Naive thymus-derived CD4-positive, alpha-beta T cell (primary cell): ENCODE data around the gene GNAO1. TPM values are rescaled to one million over a fixed set of nuclear protein-coding genes. Genes with fewer than 3 reads are reported as not detected.

Experiments used
- ATAC-seq: fragments of 150-1000 bp; cut with Tn5 transposase; 2 replicates; pipeline ENCODE4 v1.10.0; 2021; ENCODE audit warnings: mild to moderate bottlenecking, moderate library complexity
- CTCF ChIA-PET: fragments of 350-600 bp; sonication (Branson Sonifier 250); formaldehyde crosslinking; loops from one replicate; lab custom pipeline; 2021; ENCODE audit warnings: antibody characterized with exemption; lab: Charles Lee
- POLR2A ChIA-PET: fragments of 350-600 bp; sonication (Branson Sonifier 250); formaldehyde crosslinking; loops from one replicate; lab custom pipeline; 2021; ENCODE audit warnings: antibody characterized with exemption, inconsistent platforms; lab: Charles Lee
- DNase-seq, 9 donors: peaks; one replicate each; pipeline versions ENCODE4 v3.0.0 to v3.0.0-alpha.2; 2020 to 2022; ENCODE audit warnings: mixed read lengths in 1 of 9
- H3K27ac ChIP-seq: one replicate; pipeline ENCODE4 v1.7.0; 2013; ENCODE audit warnings: mild to moderate bottlenecking, low read depth, low read length, moderate library complexity
- H3K27me3 ChIP-seq, 2 donors: one replicate each; pipeline ENCODE4 v1.7.0; 2013; ENCODE audit warnings: low read length in 2 of 2, mild to moderate bottlenecking in 2 of 2, moderate library complexity in 2 of 2; ENCODE audit not compliant: control insufficient read depth in 2 of 2, insufficient read depth in 2 of 2
- H3K36me3 ChIP-seq, 3 experiments: 1 replicate in 2 of 3; 2 replicates in 1 of 3; pipeline ENCODE4 v1.7.0; 2013; ENCODE audit warnings: low read length in 3 of 3, mild to moderate bottlenecking in 3 of 3, moderate library complexity in 1 of 3; ENCODE audit not compliant: insufficient read depth in 3 of 3, control insufficient read depth in 2 of 3
- H3K4me1 ChIP-seq, 2 donors: one replicate each; pipeline ENCODE4 v1.7.0; 2013; ENCODE audit warnings: low read length in 2 of 2, mild to moderate bottlenecking in 2 of 2, moderate library complexity in 1 of 2; ENCODE audit not compliant: control insufficient read depth in 2 of 2, insufficient read depth in 2 of 2
- H3K4me3 ChIP-seq: 2 replicates; pipeline ENCODE4 v1.7.0; 2013; ENCODE audit warnings: mild to moderate bottlenecking, low read length
- H3K9me3 ChIP-seq, 3 experiments: 1 replicate in 2 of 3; 2 replicates in 1 of 3; pipeline ENCODE4 v1.7.0; 2013; ENCODE audit warnings: low read length in 3 of 3; ENCODE audit not compliant: control insufficient read depth in 2 of 3
- H3K27ac Mint-ChIP-seq, 9 donors: one replicate each; pipeline ENCODE4 v1.8.0; 2020 to 2022; ENCODE audit warnings: mixed read lengths in 9 of 9, mild to moderate bottlenecking in 8 of 9, moderate library complexity in 5 of 9, inconsistent platforms in 2 of 9
- H3K27me3 Mint-ChIP-seq, 5 donors: one replicate each; pipeline ENCODE4 v1.8.0; 2021 to 2022; ENCODE audit warnings: mixed read lengths in 5 of 5, mild to moderate bottlenecking in 1 of 5
- H3K36me3 Mint-ChIP-seq, 5 donors: one replicate each; pipeline ENCODE4 v1.8.0; 2020 to 2022; ENCODE audit warnings: mixed read lengths in 5 of 5, mild to moderate bottlenecking in 3 of 5, inconsistent platforms in 1 of 5
- H3K4me1 Mint-ChIP-seq, 7 donors: one replicate each; pipeline ENCODE4 v1.8.0; 2020 to 2022; ENCODE audit warnings: mixed read lengths in 7 of 7, mild to moderate bottlenecking in 3 of 7, inconsistent platforms in 1 of 7
- H3K4me3 Mint-ChIP-seq, 10 donors: one replicate each; pipeline ENCODE4 v1.8.0; 2020 to 2022; ENCODE audit warnings: mild to moderate bottlenecking in 10 of 10, mixed read lengths in 10 of 10, moderate library complexity in 6 of 10, inconsistent platforms in 2 of 10
- H3K9me3 Mint-ChIP-seq, 11 donors: one replicate each; pipeline ENCODE4 v1.8.0; 2020 to 2022; ENCODE audit warnings: mixed read lengths in 11 of 11, mild to moderate bottlenecking in 4 of 11, inconsistent platforms in 1 of 11, moderate library complexity in 1 of 11
- intact Hi-C, 2 donors: fragments of 100-400 bp; cut with micrococcal nuclease; formaldehyde crosslinking; loops; one replicate each; pipeline ENCODE4 v1.15.1; 2023
- polyA plus RNA-seq, 2 donors: library from polyadenylated mRNA; unstranded; fragments of 300-500 nt; fragmentation: Illumina TruSeq; gene quantifications; one replicate each; pipeline ENCODE4 v1.2.3, GENCODE V29; 2021
- total RNA-seq, 6 experiments: library from RNA in 5 of 6; stranded (reverse) in 5 of 6; gene quantifications; 1 replicate in 5 of 6; 2 replicates in 1 of 6; pipeline ENCODE4 v1.2.3 and lab custom pipeline; 2021 to 2026

GNAO1 gene
- total and polyA plus RNA-seq, 7 experiments from 2014 or later = 0.43 to 5.4 (median 0.80) TPM; not detected in 2

DNA sequence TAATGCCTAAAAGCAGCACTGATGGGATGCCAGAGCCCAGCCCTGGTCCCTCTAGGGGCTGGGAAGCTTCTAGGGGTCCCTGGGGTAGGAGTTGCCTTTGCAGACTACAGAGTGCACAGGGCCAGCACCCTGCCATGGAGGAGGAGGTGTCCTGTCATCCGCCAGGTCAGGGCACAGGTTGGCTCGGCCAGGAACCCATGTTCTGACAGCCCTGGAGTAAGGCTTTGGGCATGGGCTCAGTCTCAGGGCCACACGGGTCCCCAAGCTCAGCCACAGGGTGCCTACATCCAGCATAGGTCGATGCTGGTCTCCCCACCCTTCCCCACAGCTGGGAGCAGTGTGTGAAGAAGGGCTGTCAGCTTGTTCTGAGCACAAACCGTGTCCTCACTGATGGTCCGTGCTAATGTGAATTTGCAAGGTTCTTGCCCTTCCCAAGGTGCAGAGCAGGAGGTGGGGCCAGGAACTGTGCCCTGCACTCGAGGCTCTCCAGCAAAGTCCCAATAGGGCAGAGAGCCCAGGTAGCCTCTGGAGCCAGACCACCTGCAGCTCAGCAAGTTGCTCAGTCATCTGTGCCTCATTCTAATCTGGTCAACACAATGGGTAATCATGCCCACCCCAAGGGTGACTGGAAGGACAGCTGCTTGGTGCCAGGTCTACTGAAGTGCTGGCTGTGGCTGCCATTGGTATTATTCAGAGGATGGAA lies 161.2 kb downstream of the GNAO1 start:
- DNase-seq = no peak
- H3K27me3 Mint-ChIP-seq = no peaks in the 10 kb centered on the region
- POLR2A ChIA-PET = no interaction called here
- no peaks in the 10 kb centered on the region for H3K9me3 ChIP-seq
- ATAC-seq = no peak
- peaks cover 0 to 11% of the 10 kb centered on the region in 2 donors for H3K4me1 ChIP-seq
- CTCF ChIA-PET = no interaction called here
- no peak overlapping the region for H3K27ac Mint-ChIP-seq
- peaks cover 0 to 20% (median 17%) of the 10 kb centered on the region in 7 donors for H3K4me1 Mint-ChIP-seq
- no peak overlapping the region for H3K4me3 ChIP-seq
- no peaks in the 10 kb centered on the region for H3K27me3 ChIP-seq
- H3K36me3 ChIP-seq = no peaks in the 10 kb centered on the region
- no peaks in the 10 kb centered on the region for H3K36me3 Mint-ChIP-seq
- no peaks in the 10 kb centered on the region for H3K9me3 Mint-ChIP-seq
- intact Hi-C loops = no loop called here
- H3K4me3 Mint-ChIP-seq = no peak overlapping the region
- H3K27ac ChIP-seq = no peak overlapping the region

DNA sequence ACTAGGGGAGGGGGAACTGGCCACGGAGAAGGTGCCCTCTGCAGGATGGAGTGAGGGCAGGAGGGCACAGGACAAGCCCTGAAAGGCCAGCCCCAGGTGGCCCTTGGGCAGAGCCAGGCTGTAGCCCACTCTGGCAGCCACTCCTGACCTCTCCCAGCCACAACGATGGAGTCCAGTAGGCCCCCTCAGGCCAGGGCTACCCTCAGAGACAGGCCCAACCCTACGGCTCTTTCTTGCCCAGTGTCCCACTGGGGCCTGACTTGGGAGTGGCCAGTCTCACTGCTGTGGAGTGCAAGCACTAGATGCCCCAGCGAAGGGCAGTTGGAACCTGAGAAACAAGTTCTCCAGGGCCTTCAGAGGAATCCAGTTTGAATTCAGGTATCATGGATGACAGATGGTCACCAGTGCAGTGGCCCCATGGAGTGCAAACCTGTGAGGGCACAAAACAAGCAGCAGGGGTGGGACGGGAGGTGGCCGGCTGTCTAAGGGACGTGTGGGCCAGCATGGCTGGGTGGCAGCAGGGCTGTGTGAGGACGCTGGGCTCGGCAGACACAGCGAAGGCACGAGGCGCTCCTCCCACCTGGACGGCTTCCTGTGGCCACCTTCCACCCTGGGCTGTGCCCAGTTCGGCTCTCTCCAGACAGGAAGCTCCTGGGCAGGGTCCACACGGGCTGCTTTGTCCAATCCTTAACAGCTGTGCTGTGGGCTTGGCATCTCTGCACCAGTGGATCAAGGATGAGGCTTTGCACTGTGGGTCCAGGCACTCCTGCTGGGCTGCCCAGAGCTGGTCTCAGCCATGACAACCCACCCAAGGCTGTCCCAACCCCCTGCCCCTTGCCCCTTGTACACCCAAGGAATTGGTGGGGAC lies 162.0 kb downstream of the GNAO1 start:
- peaks cover 1 to 27% (median 24%) of the 10 kb centered on the region in 7 donors for H3K4me1 Mint-ChIP-seq
- H3K27me3 ChIP-seq = no peaks in the 10 kb centered on the region
- no peaks in the 10 kb centered on the region for H3K36me3 ChIP-seq
- DNase-seq = no peak
- CTCF ChIA-PET = no interaction called here
- H3K4me3 Mint-ChIP-seq = no peak overlapping the region
- H3K9me3 Mint-ChIP-seq = no peaks in the 10 kb centered on the region
- POLR2A ChIA-PET = no interaction called here
- no peak overlapping the region for H3K27ac ChIP-seq
- intact Hi-C loops = no loop called here
- no peaks in the 10 kb centered on the region for H3K27me3 Mint-ChIP-seq
- H3K9me3 ChIP-seq = no peaks in the 10 kb centered on the region
- H3K27ac Mint-ChIP-seq = no peak overlapping the region
- no peak for ATAC-seq
- peaks cover 0 to 11% of the 10 kb centered on the region in 2 donors for H3K4me1 ChIP-seq
- H3K36me3 Mint-ChIP-seq = peaks cover 0 to under 1% (median 0%) of the 10 kb centered on the region in 5 donors
- no peak overlapping the region for H3K4me3 ChIP-seq

GRCh38 chr16:56354016-56354415 lies 162.7 kb downstream of the GNAO1 start:
- Mint-ChIP-seq H3K27ac (no peak overlapping the region), H3K9me3 (no peaks in the 10 kb centered on the region), H3K27me3 (no peaks in the 10 kb centered on the region), H3K4me1 (peaks cover 1 to 32% (median 30%) of the 10 kb centered on the region in 7 donors), H3K36me3 (peaks cover 0 to 1% (median 0%) of the 10 kb centered on the region in 5 donors), H3K4me3 (no peak overlapping the region)
- H3K4me3 ChIP-seq = no peak overlapping the region
- H3K36me3 ChIP-seq = no peaks in the 10 kb centered on the region
- ATAC-seq = no peak
- no peaks in the 10 kb centered on the region for H3K9me3 ChIP-seq
- H3K4me1 ChIP-seq = peaks cover 0 to 11% of the 10 kb centered on the region in 2 donors
- intact Hi-C loops = no loop called here
- ChIA-PET CTCF (no interaction called here), POLR2A (no interaction called here)
- no peak overlapping the region for H3K27ac ChIP-seq
- DNase-seq = peak in 1 of 9 donors; percentile 0
- no peaks in the 10 kb centered on the region for H3K27me3 ChIP-seq

- Mint-ChIP-seq H3K4me3 (peak overlapping the region in 1 of 10 donors; percentile 38), H3K36me3 (peaks cover 0 to 1% (median 0%) of the 10 kb centered on the region in 5 donors), H3K4me1 (peaks cover 3 to 37% (median 35%) of the 10 kb centered on the region in 7 donors), H3K27me3 (no peaks in the 10 kb centered on the region), H3K27ac (peak overlapping the region in 3 of 9 donors; percentile 2 to 33 (median 15)), H3K9me3 (no peaks in the 10 kb centered on the region)
- Histone ChIP-seq H3K27ac (no peak overlapping the region), H3K9me3 (no peaks in the 10 kb centered on the region), H3K36me3 (no peaks in the 10 kb centered on the region), H3K4me1 (peaks cover 0 to 11% of the 10 kb centered on the region in 2 donors), H3K4me3 (no peak overlapping the region), H3K27me3 (no peaks in the 10 kb centered on the region)
- intact Hi-C loops = loop anchor here in 1 of 2 donors (5.0 kb wide), 1 partner anchor 353 kb away; no protein-coding TSS in a partner anchor
- no peak for DNase-seq
- no peak for ATAC-seq
- CTCF ChIA-PET = no interaction called here
- POLR2A ChIA-PET = no interaction called here
These were observed 163.5 kb downstream of the GNAO1 start for GRCh38 chr16:56354746-56355145.

- Mint-ChIP-seq H3K36me3 (peaks cover 0 to 1% (median 0%) of the 10 kb centered on the region in 5 donors), H3K27me3 (no peaks in the 10 kb centered on the region), H3K27ac (peak overlapping the region in 3 of 9 donors; percentile 12 to 92 (median 28)), H3K4me3 (peak overlapping the region in 2 of 10 donors; percentile 23 to 90), H3K9me3 (no peaks in the 10 kb centered on the region), H3K4me1 (peaks cover 4 to 41% (median 38%) of the 10 kb centered on the region in 7 donors)
- intact Hi-C loops = loop anchor here in 1 of 2 donors (5.0 kb wide), 1 partner anchor 352 kb away; no protein-coding TSS in a partner anchor
- ChIA-PET POLR2A (no interaction called here), CTCF (no interaction called here)
- Histone ChIP-seq H3K27me3 (no peaks in the 10 kb centered on the region), H3K36me3 (peaks cover 0 to 1% (median 0%) of the 10 kb centered on the region in 3 experiments), H3K9me3 (no peaks in the 10 kb centered on the region), H3K4me1 (peaks cover 0 to 11% of the 10 kb centered on the region in 2 donors), H3K4me3 (no peak overlapping the region), H3K27ac (no peak overlapping the region)
- ATAC-seq (no peak), DNase-seq (peak in 1 of 9 donors; percentile 1)
These were observed 163.9 kb downstream of the GNAO1 start for GRCh38 chr16:56355221-56355620.

DNA sequence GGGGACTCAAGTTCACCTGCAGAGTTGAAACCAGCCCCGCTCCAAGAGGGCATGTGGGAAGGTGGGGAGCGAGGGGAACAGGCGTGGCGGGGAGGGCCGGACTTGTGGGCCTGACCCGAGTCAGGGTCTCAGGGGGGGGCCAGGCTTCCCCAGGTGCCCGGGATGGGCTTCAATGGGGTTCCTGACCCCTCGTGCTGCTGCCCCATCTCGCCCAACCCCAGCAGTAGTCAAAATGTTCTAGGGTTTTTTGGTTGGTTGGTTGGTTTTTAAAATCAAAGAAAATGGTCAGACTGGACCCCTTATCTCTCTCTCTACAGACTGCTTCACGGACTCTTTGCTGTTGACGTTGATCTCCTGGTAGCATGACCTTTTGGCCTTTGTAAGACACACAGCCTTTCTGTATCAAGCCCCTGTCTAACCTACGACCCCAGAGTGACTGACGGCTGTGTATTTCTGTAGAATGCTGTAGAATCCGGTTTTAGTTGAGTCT lies 164.5 kb downstream of the GNAO1 start:
- Mint-ChIP-seq H3K27ac (peak overlapping the region; percentile 52 to 95 (median 82)), H3K36me3 (peaks cover 0 to 3% (median 0%) of the 10 kb centered on the region in 5 donors), H3K4me3 (peak overlapping the region; percentile 82 to 93 (median 90)), H3K9me3 (no peaks in the 10 kb centered on the region), H3K4me1 (peaks cover 4 to 41% (median 38%) of the 10 kb centered on the region in 7 donors), H3K27me3 (no peaks in the 10 kb centered on the region)
- Histone ChIP-seq H3K4me1 (peaks cover 0 to 11% of the 10 kb centered on the region in 2 donors), H3K9me3 (no peaks in the 10 kb centered on the region), H3K27me3 (no peaks in the 10 kb centered on the region), H3K4me3 (no peak overlapping the region), H3K27ac (no peak overlapping the region), H3K36me3 (peaks cover 0 to 4% (median 0%) of the 10 kb centered on the region in 3 experiments)
- ChIA-PET POLR2A (interaction anchor here (0.7 kb wide), 1 partner anchor 10 kb away, joined by 4 read pairs; no protein-coding TSS in a partner anchor), CTCF (interaction anchor here (0.6 to 1.7 kb wide), 5 partner anchors 13 to 1768 kb away, joined by 3 to 6 read pairs (median 3); no protein-coding TSS in a partner anchor)
- ATAC-seq = no peak
- peak in 1 of 9 donors; percentile 1 for DNase-seq
- intact Hi-C loops = loop anchor here (2.0 to 5.0 kb wide), 4 partner anchors 37 to 351 kb away; partner anchors contain the start of genes AMFR (in 2 of the 2) and GNAO1 (in 1 of the 2)
